CD14-positive monocyte (primary cell): ENCODE measurements around the gene TUBB2A. TPM values are rescaled to one million over a fixed set of nuclear protein-coding genes. Genes with fewer than 3 reads are reported as not detected.

Experiments used
- DNase-seq, 3 donors: peaks; one replicate each; pipeline ENCODE4 v3.0.0-alpha.2; 2011 to 2022
- H2AFZ ChIP-seq: 2 replicates; pipeline ENCODE4 v1.6.0; 2012; ENCODE audit warnings: mild to moderate bottlenecking, low read depth, low read length, inconsistent platforms; ENCODE audit not compliant: insufficient read depth, poor library complexity, severe bottlenecking
- H3K27ac ChIP-seq, 2 donors: 1 replicate in 1 of 2; 2 replicates in 1 of 2; pipeline ENCODE4 v1.5.1; 2012 to 2013; ENCODE audit warnings: low read length in 2 of 2, control low read depth in 1 of 2, inconsistent platforms in 1 of 2, low read depth in 1 of 2, mild to moderate bottlenecking in 1 of 2
- H3K27me3 ChIP-seq, 2 donors: one replicate each; pipeline versions ENCODE4 v1.6.0 to v1.6.1; 2011 to 2013; ENCODE audit warnings: low read length in 2 of 2; ENCODE audit not compliant: control insufficient read depth in 2 of 2, insufficient read depth in 2 of 2
- H3K36me3 ChIP-seq, 2 donors: replicated peaks in 1 of 2; 1 replicate in 1 of 2; 2 replicates in 1 of 2; pipeline versions ENCODE4 v1.5.1 to v1.6.1; 2012 to 2013; ENCODE audit warnings: low read length in 2 of 2, control low read depth in 1 of 2, inconsistent platforms in 1 of 2, mild to moderate bottlenecking in 1 of 2; ENCODE audit not compliant: insufficient read depth in 2 of 2, control insufficient read depth in 1 of 2
- H3K4me1 ChIP-seq, 2 donors: 1 replicate in 1 of 2; 2 replicates in 1 of 2; pipeline versions ENCODE4 v1.5.1 to v1.6.1; 2012 to 2013; ENCODE audit warnings: low read length in 2 of 2, control low read depth in 1 of 2, inconsistent platforms in 1 of 2, mild to moderate bottlenecking in 1 of 2, moderate library complexity in 1 of 2; ENCODE audit not compliant: insufficient read depth in 2 of 2, control insufficient read depth in 1 of 2
- H3K4me2 ChIP-seq: replicated peaks from 2 replicates; pipeline ENCODE3; 2012; ENCODE audit warnings: low read length, moderate library complexity, mild to moderate bottlenecking; ENCODE audit not compliant: poor library complexity, severe bottlenecking; ENCODE audit errors: extremely low read depth
- H3K4me3 ChIP-seq, 3 experiments: fragments of 200-600 bp in 1 of 3; sonication (generic) in 1 of 3; replicated peaks in 1 of 3; 1 replicate in 2 of 3; 2 replicates in 1 of 3; pipeline ENCODE4 v1.5.1; 2011 to 2013; ENCODE audit warnings: low read length in 3 of 3, mild to moderate bottlenecking in 3 of 3, control low read depth in 2 of 3, low read depth in 2 of 3, inconsistent platforms in 1 of 3, moderate library complexity in 1 of 3
- H3K79me2 ChIP-seq: 2 replicates; pipeline ENCODE4 v1.6.0; 2012; ENCODE audit warnings: mild to moderate bottlenecking, control low read depth, inconsistent platforms, low read length, moderate library complexity; ENCODE audit not compliant: insufficient read depth
- H3K9ac ChIP-seq: 2 replicates; pipeline ENCODE4 v1.6.0; 2017; ENCODE audit warnings: low read length, mild to moderate bottlenecking; ENCODE audit not compliant: insufficient read depth, poor library complexity, severe bottlenecking
- H3K9me3 ChIP-seq, 2 donors: replicated peaks in 1 of 2; 1 replicate in 1 of 2; 2 replicates in 1 of 2; pipeline versions ENCODE4 v1.5.1 to v1.6.1; 2012 to 2013; ENCODE audit warnings: low read length in 2 of 2, control low read depth in 1 of 2; ENCODE audit not compliant: control insufficient read depth in 1 of 2, insufficient read depth in 1 of 2
- H4K20me1 ChIP-seq: 2 replicates; pipeline ENCODE4 v1.6.0; 2012; ENCODE audit warnings: mild to moderate bottlenecking, low read length, control low read depth, moderate library complexity; ENCODE audit not compliant: insufficient read depth
- H3K27ac Mint-ChIP-seq, 7 donors: one replicate each; pipeline ENCODE4 v1.8.0; 2020; ENCODE audit warnings: mild to moderate bottlenecking in 7 of 7, mixed read lengths in 7 of 7, moderate library complexity in 6 of 7, inconsistent platforms in 2 of 7
- H3K27me3 Mint-ChIP-seq, 3 donors: one replicate each; pipeline ENCODE4 v1.8.0; 2021 to 2022; ENCODE audit warnings: low read depth in 3 of 3, mild to moderate bottlenecking in 3 of 3, mixed read lengths in 3 of 3, moderate library complexity in 3 of 3, inconsistent platforms in 1 of 3
- H3K36me3 Mint-ChIP-seq, 2 donors: one replicate each; pipeline ENCODE4 v1.8.0; 2020; ENCODE audit warnings: mixed read lengths in 2 of 2, inconsistent platforms in 1 of 2, mild to moderate bottlenecking in 1 of 2
- H3K4me1 Mint-ChIP-seq: one replicate; pipeline ENCODE4 v1.8.0; 2020; ENCODE audit warnings: mild to moderate bottlenecking, mixed read lengths
- H3K4me3 Mint-ChIP-seq, 2 donors: one replicate each; pipeline ENCODE4 v1.8.0; 2020; ENCODE audit warnings: mild to moderate bottlenecking in 2 of 2, mixed read lengths in 2 of 2, moderate library complexity in 1 of 2
- H3K9me3 Mint-ChIP-seq, 7 donors: one replicate each; pipeline ENCODE4 v1.8.0; 2020 to 2022; ENCODE audit warnings: mixed read lengths in 7 of 7, mild to moderate bottlenecking in 6 of 7, moderate library complexity in 6 of 7, inconsistent platforms in 2 of 7
- CTCF ChIP-seq: fragments of 200-600 bp; IDR thresholded peaks from one replicate; pipeline ENCODE4 v1.8.0; 2022; ENCODE audit warnings: antibody characterized with exemption, mild to moderate bottlenecking
- WGBS: methylation state at CpG from one replicate; pipeline ENCODE4 v1.1.5; 2013; ENCODE audit warnings: missing lambda C conversion rate; ENCODE audit not compliant: insufficient coverage; 5-methylcytosine and 5-hydroxymethylcytosine counted together
- intact Hi-C, 2 donors: fragments of 100-400 bp; cut with micrococcal nuclease; formaldehyde crosslinking; loops; one replicate each; pipeline versions ENCODE4 v1.15.0 to v1.15.1; 2023
- polyA plus RNA-seq, 3 donors: library from polyadenylated mRNA; depleted of rRNA in 1 of 3; unstranded in 2 of 3; stranded (reverse) in 1 of 3; fragments of 300-500 nt in 2 of 3; fragments of >200 nt in 1 of 3; fragmentation: Illumina TruSeq in 2 of 3; gene quantifications; 1 replicate in 2 of 3; 2 replicates in 1 of 3; pipeline ENCODE4 v1.2.3, GENCODE V29; 2012 to 2021

TUBB2A gene
- polyA plus RNA-seq, 3 donors, result 2.4 to 74.3 (median 4.2) TPM

DNA sequence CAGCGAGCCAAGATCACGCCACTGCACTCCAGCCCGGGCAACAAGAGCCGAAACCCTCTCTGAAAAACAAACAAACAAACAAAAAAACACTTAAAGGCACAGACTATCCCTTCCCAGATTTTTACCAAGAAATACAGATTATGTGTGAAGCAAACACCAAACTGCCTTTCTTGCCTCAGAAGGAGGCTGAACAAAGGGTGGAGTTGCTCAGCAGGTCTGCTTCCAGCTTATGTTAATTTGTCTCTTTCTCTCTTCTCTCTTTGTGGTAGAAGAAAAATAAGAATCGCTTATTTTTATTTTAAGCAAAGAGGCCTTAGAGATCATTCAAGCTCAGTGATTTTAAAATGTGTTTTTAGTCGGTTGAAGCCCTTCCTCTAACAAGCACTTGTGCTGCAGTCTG lies 14.2 kb downstream of the TUBB2A start:
- no peak overlapping the region for H2AFZ ChIP-seq
- H3K79me2 ChIP-seq, result no peaks in the 10 kb centered on the region
- DNase-seq, result no peak
- Mint-ChIP-seq H3K9me3 (peaks cover 0 to 9% (median 6%) of the 10 kb centered on the region in 7 donors), H3K36me3 (peaks cover 10 to 14% of the 10 kb centered on the region in 2 donors), H3K4me1 (peaks cover 22% of the 10 kb centered on the region), H3K27ac (no peak overlapping the region), H3K4me3 (no peak overlapping the region), H3K27me3 (peaks cover 0 to 5% (median 2%) of the 10 kb centered on the region in 3 donors)
- H3K27me3 ChIP-seq, result no peaks in the 10 kb centered on the region
- H3K4me2 ChIP-seq, result no peak overlapping the region
- WGBS, result 100% methylated on average over 4 of the region's 6 CpGs
- H4K20me1 ChIP-seq, result no peaks in the 10 kb centered on the region
- H3K4me1 ChIP-seq, result peaks cover 22 to 26% of the 10 kb centered on the region in 2 donors
- intact Hi-C loops, result no loop called here
- H3K4me3 ChIP-seq, result no peak overlapping the region
- TF ChIP-seq CTCF, result no peak
- no peak overlapping the region for H3K9ac ChIP-seq
- peaks cover 0 to 3% of the 10 kb centered on the region in 2 donors for H3K9me3 ChIP-seq
- no peaks in the 10 kb centered on the region for H3K36me3 ChIP-seq
- no peak overlapping the region for H3K27ac ChIP-seq

GRCh38 chr6:3142536-3142935 lies 14.8 kb downstream of the TUBB2A start:
- no peak overlapping the region for H3K4me3 ChIP-seq
- H2AFZ ChIP-seq, result no peak overlapping the region
- no peak overlapping the region for H3K27ac Mint-ChIP-seq
- H3K36me3 ChIP-seq, result no peaks in the 10 kb centered on the region
- no peak overlapping the region for H3K27ac ChIP-seq
- H3K9me3 ChIP-seq, result peaks cover 0 to under 1% of the 10 kb centered on the region in 2 donors
- no peaks in the 10 kb centered on the region for H3K79me2 ChIP-seq
- no peak for DNase-seq
- intact Hi-C loops, result no loop called here
- H3K27me3 Mint-ChIP-seq, result peaks cover 0 to 5% (median 2%) of the 10 kb centered on the region in 3 donors
- no peak overlapping the region for H3K4me3 Mint-ChIP-seq
- TF ChIP-seq CTCF, result no peak
- H3K9me3 Mint-ChIP-seq, result peaks cover 0 to 5% (median 2%) of the 10 kb centered on the region in 7 donors
- H3K4me1 ChIP-seq, result peaks cover 26 to 33% of the 10 kb centered on the region in 2 donors
- H3K4me2 ChIP-seq, result no peak overlapping the region
- H4K20me1 ChIP-seq, result no peaks in the 10 kb centered on the region
- no peak overlapping the region for H3K9ac ChIP-seq
- peaks cover 28% of the 10 kb centered on the region for H3K4me1 Mint-ChIP-seq
- H3K36me3 Mint-ChIP-seq, result peaks cover 13 to 15% of the 10 kb centered on the region in 2 donors
- no peaks in the 10 kb centered on the region for H3K27me3 ChIP-seq
